ENCODE data around the gene MEFV. TPM values are rescaled to one million over a fixed set of nuclear protein-coding genes. Genes with fewer than 3 reads are reported as not detected.

Gene MEFV
- total RNA-seq, 1 experiment from 2014 or later: 0.46 TPM

DNA sequence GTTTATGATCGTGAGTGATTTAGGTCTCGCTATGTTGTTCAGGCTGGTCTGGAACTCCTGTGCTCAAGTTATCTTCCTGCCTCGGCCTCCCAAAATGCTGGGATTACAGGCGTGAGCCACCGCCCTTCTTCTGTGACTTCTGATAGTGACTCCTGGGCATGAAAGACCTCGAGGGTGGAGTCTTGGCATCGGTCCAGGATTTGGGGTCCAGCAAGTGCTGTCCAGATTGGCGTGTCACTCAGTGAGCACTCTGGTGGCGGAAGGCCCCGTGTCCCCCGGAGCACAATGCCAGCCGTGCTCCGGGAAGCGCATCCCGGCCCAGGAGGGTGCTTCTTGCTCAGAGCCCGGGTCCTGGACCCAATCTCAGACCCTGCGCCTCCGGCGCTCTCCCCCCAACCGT is 61.6 kb downstream of the MEFV start:
- CTCF ChIA-PET: no interaction called here
- no peak for ATAC-seq
- no peak for DNase-seq (ENCODE audit: low read depth, low spot score)
- POLR2A ChIA-PET: no interaction called here
- no peaks in the 10 kb centered on the region for H3K36me3 ChIP-seq (ENCODE audit: control insufficient read depth, insufficient read depth, low read length)
- no peaks in the 10 kb centered on the region for H3K27me3 ChIP-seq (ENCODE audit: control insufficient read depth, insufficient read depth, low read length)
- peaks cover 9% of the 10 kb centered on the region; the same call in 1 of the 2 replicates for H3K4me1 ChIP-seq (ENCODE audit: control insufficient read depth, insufficient read depth, low read length)
- in situ Hi-C loops (cut with HindIII; ENCODE audit: low pct_unique_long_range_greater_than_20kb, low sequenced_read_pairs) (no loop called here), intact Hi-C loops (cut with micrococcal nuclease; ENCODE audit: unreplicated experiment) (no loop called here)
- no peak overlapping the region for H3K27ac ChIP-seq (ENCODE audit: low read length)
- no peaks in the 10 kb centered on the region for H3K9me3 ChIP-seq (ENCODE audit: control insufficient read depth, insufficient read depth, low read depth, low read length)
- no peak overlapping the region for H3K4me3 ChIP-seq (ENCODE audit: low read depth in 2 of 2, low read length in 2 of 2)
- no TSS peak for BruUV-seq (replicated peaks)
- TF ChIP-seq TCF7L2 (IDR thresholded peaks at IDR 0.05; ENCODE audit: low read depth, low read length): no peak
- TF ChIP-seq, protein P1, sequence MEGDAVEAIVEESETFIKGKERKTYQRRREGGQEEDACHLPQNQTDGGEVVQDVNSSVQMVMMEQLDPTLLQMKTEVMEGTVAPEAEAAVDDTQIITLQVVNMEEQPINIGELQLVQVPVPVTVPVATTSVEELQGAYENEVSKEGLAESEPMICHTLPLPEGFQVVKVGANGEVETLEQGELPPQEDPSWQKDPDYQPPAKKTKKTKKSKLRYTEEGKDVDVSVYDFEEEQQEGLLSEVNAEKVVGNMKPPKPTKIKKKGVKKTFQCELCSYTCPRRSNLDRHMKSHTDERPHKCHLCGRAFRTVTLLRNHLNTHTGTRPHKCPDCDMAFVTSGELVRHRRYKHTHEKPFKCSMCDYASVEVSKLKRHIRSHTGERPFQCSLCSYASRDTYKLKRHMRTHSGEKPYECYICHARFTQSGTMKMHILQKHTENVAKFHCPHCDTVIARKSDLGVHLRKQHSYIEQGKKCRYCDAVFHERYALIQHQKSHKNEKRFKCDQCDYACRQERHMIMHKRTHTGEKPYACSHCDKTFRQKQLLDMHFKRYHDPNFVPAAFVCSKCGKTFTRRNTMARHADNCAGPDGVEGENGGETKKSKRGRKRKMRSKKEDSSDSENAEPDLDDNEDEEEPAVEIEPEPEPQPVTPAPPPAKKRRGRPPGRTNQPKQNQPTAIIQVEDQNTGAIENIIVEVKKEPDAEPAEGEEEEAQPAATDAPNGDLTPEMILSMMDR (IDR thresholded peaks at IDR 0.05): no peak
- TF ChIP-seq SIN3A (IDR thresholded peaks at IDR 0.05; ENCODE audit: borderline replicate concordance, insufficient read depth, low read depth, low read length): no peak
- TF ChIP-seq, protein P2, sequence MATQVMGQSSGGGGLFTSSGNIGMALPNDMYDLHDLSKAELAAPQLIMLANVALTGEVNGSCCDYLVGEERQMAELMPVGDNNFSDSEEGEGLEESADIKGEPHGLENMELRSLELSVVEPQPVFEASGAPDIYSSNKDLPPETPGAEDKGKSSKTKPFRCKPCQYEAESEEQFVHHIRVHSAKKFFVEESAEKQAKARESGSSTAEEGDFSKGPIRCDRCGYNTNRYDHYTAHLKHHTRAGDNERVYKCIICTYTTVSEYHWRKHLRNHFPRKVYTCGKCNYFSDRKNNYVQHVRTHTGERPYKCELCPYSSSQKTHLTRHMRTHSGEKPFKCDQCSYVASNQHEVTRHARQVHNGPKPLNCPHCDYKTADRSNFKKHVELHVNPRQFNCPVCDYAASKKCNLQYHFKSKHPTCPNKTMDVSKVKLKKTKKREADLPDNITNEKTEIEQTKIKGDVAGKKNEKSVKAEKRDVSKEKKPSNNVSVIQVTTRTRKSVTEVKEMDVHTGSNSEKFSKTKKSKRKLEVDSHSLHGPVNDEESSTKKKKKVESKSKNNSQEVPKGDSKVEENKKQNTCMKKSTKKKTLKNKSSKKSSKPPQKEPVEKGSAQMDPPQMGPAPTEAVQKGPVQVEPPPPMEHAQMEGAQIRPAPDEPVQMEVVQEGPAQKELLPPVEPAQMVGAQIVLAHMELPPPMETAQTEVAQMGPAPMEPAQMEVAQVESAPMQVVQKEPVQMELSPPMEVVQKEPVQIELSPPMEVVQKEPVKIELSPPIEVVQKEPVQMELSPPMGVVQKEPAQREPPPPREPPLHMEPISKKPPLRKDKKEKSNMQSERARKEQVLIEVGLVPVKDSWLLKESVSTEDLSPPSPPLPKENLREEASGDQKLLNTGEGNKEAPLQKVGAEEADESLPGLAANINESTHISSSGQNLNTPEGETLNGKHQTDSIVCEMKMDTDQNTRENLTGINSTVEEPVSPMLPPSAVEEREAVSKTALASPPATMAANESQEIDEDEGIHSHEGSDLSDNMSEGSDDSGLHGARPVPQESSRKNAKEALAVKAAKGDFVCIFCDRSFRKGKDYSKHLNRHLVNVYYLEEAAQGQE (IDR thresholded peaks at IDR 0.05; ENCODE audit: insufficient read depth in 1 of 2, low read depth in 2 of 2, low read length in 1 of 2): no peak
- TF ChIP-seq POLR2AphosphoS5 (IDR thresholded peaks at IDR 0.05; ENCODE audit: low read depth, low read length): no peak

DNA sequence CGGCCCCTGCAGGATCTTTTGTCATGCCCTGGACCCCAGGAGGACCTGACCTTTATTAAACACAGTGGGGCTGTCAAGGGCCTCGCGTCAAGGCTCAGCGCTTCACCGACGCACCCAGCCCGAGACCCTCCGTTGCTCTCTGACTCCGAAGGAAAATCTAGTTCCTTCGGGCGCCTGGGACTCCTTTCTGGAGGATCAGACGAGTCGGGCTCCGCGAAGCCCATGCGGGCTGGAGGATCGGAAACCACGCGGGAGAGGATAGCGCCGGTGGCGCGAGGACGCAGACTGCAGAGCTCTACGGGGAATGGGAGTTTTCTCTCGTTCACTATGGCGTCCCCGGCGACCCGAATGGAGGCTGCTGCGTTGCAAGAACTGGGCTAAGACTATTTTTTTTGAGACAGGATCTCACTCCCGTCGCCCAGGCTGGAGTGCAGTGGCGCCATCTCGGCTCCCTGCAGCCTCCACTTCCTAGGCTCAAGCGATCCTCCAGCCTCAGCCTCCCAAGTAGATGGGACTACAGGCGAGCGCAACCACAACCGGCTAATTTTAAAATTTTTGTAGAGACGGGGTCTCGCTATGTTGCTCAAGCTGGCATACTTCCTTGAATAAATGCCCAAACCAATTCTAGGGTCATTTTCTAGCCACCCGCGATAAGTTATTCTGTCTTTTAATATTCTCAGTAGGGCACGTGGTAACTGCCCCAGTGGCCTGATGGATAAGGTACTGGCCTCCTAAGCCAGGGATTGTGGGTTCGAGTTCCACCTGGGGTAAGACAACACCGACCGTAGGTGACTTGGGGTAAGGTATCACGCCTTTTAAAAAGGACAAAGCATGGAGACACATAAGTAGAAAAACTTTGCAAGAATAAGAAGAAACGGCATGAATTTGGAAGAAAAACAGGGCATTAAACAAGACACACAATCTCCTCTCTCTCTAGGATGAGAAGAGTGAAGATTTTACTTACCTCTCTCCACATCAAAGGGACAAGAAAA is 62.9 kb downstream of the MEFV start:
- in situ Hi-C loops (cut with HindIII; ENCODE audit: low pct_unique_long_range_greater_than_20kb, low sequenced_read_pairs) (no loop called here), intact Hi-C loops (cut with micrococcal nuclease; ENCODE audit: unreplicated experiment) (no loop called here)
- H3K27ac ChIP-seq (ENCODE audit: low read length): no peak overlapping the region
- DNase-seq (ENCODE audit: low read depth, low spot score) (peak; percentile 65), ATAC-seq (peak; percentile 32)
- CTCF ChIA-PET: no interaction called here
- H3K4me1 ChIP-seq (ENCODE audit: control insufficient read depth, insufficient read depth, low read length): peaks cover 9% of the 10 kb centered on the region; the same call in 1 of the 2 replicates
- H3K4me3 ChIP-seq (ENCODE audit: low read depth in 2 of 2, low read length in 2 of 2): no peak overlapping the region
- H3K36me3 ChIP-seq (ENCODE audit: control insufficient read depth, insufficient read depth, low read length): no peaks in the 10 kb centered on the region
- TF ChIP-seq TCF7L2 (IDR thresholded peaks at IDR 0.05; ENCODE audit: low read depth, low read length) (peak; percentile 77; the same call in 1 of the 2 replicates), POLR2AphosphoS5 (IDR thresholded peaks at IDR 0.05; ENCODE audit: low read depth, low read length) (peak; percentile 35; the same call in 1 of the 2 replicates), SIN3A (IDR thresholded peaks at IDR 0.05; ENCODE audit: borderline replicate concordance, insufficient read depth, low read depth, low read length) (no peak)
- TF ChIP-seq, protein P2 (IDR thresholded peaks at IDR 0.05; ENCODE audit: insufficient read depth in 1 of 2, low read depth in 2 of 2, low read length in 1 of 2): no peak
- TF ChIP-seq, protein P1 (IDR thresholded peaks at IDR 0.05): no peak
- no peaks in the 10 kb centered on the region for H3K9me3 ChIP-seq (ENCODE audit: control insufficient read depth, insufficient read depth, low read depth, low read length)
- POLR2A ChIA-PET: no interaction called here
- no TSS peak for BruUV-seq (replicated peaks)
- H3K27me3 ChIP-seq (ENCODE audit: control insufficient read depth, insufficient read depth, low read length): no peaks in the 10 kb centered on the region
